ENCODE measurements around the gene CCDC80. TPM values are rescaled to one million over a fixed set of nuclear protein-coding genes. Genes with fewer than 3 reads are reported as not detected.

Gene CCDC80
- total RNA-seq, 6 donors from 2014 or later: 2.1 to 354 (median 20.7) TPM

GRCh38 chr3:112585782-112586181 is 55.2 kb downstream of the CCDC80 start:
- no peak for TF ChIP-seq CTCF (IDR thresholded peaks at IDR 0.05)
- no peak for TF ChIP-seq EP300 (IDR thresholded peaks at IDR 0.05)
- TF ChIP-seq POLR2AphosphoS5 (IDR thresholded peaks at IDR 0.05): no peak
- TF ChIP-seq POLR2A (IDR thresholded peaks at IDR 0.05): no peak
- no peaks in the 10 kb centered on the region for H3K9me3 ChIP-seq
- no peak overlapping the region for H3K27ac ChIP-seq
- H3K4me1 ChIP-seq: no peaks in the 10 kb centered on the region
- peak in 1 of 2 donors; percentile 14 for ATAC-seq (ENCODE audit: low FRiP score in 2 of 2)
- no peaks in the 10 kb centered on the region for H3K27me3 ChIP-seq
- H3K36me3 ChIP-seq: peaks cover 13 to 89% (median 34%) of the 10 kb centered on the region in 4 donors
- no peak for DNase-seq
- no peak overlapping the region for H3K4me3 ChIP-seq

- H3K4me1 ChIP-seq: no peaks in the 10 kb centered on the region
- DNase-seq (no peak), ATAC-seq (ENCODE audit: low FRiP score in 2 of 2) (no peak)
- peaks cover 13 to 71% (median 36%) of the 10 kb centered on the region in 4 donors for H3K36me3 ChIP-seq
- H3K27ac ChIP-seq: no peak overlapping the region
- TF ChIP-seq EP300 (IDR thresholded peaks at IDR 0.05) (no peak), POLR2AphosphoS5 (IDR thresholded peaks at IDR 0.05) (no peak), CTCF (IDR thresholded peaks at IDR 0.05) (no peak), POLR2A (IDR thresholded peaks at IDR 0.05) (no peak)
- H3K27me3 ChIP-seq: no peaks in the 10 kb centered on the region
- no peak overlapping the region for H3K4me3 ChIP-seq
- no peaks in the 10 kb centered on the region for H3K9me3 ChIP-seq
- WGBS, 2 donors: 73 to 85% methylated on average over 3 of the region's 3 CpGs
These were observed 57.8 kb downstream of the CCDC80 start for GRCh38 chr3:112583105-112583504.

GRCh38 chr3:112582244-112582874 is 58.6 kb downstream of the CCDC80 start:
- no peaks in the 10 kb centered on the region for H3K27me3 ChIP-seq
- no peaks in the 10 kb centered on the region for H3K9me3 ChIP-seq
- no peak for TF ChIP-seq POLR2A (IDR thresholded peaks at IDR 0.05)
- TF ChIP-seq POLR2AphosphoS5 (IDR thresholded peaks at IDR 0.05): no peak
- no peak for TF ChIP-seq EP300 (IDR thresholded peaks at IDR 0.05)
- peak; percentile 10 to 48 (median 36) for TF ChIP-seq CTCF (IDR thresholded peaks at IDR 0.05)
- no peak overlapping the region for H3K27ac ChIP-seq
- no peak overlapping the region for H3K4me3 ChIP-seq
- 71 to 80% methylated on average over 2 of the region's 2 CpGs for WGBS, 2 donors
- H3K4me1 ChIP-seq: no peaks in the 10 kb centered on the region
- H3K36me3 ChIP-seq: peaks cover 13 to 67% (median 36%) of the 10 kb centered on the region in 4 donors
- DNase-seq: no peak
- ATAC-seq (ENCODE audit: low FRiP score in 2 of 2): peak in 1 of 2 donors; percentile 62

- no peak for ATAC-seq (ENCODE audit: low FRiP score in 2 of 2)
- Histone ChIP-seq H3K27me3 (no peaks in the 10 kb centered on the region), H3K4me3 (no peak overlapping the region), H3K36me3 (peaks cover 10 to 52% (median 26%) of the 10 kb centered on the region in 4 donors), H3K27ac (no peak overlapping the region), H3K9me3 (no peaks in the 10 kb centered on the region), H3K4me1 (no peaks in the 10 kb centered on the region)
- DNase-seq: no peak
- 84 to 87% methylated on average over 3 of the region's 3 CpGs for WGBS, 2 donors
- no peak for TF ChIP-seq POLR2A (IDR thresholded peaks at IDR 0.05)
- no peak for TF ChIP-seq CTCF (IDR thresholded peaks at IDR 0.05)
- no peak for TF ChIP-seq EP300 (IDR thresholded peaks at IDR 0.05)
- TF ChIP-seq POLR2AphosphoS5 (IDR thresholded peaks at IDR 0.05): no peak
These were observed 61.2 kb downstream of the CCDC80 start for GRCh38 chr3:112579697-112580096.

GRCh38 chr3:112579232-112579631 is 61.7 kb downstream of the CCDC80 start:
- no peak overlapping the region for H3K27ac ChIP-seq
- DNase-seq: no peak
- TF ChIP-seq POLR2A (IDR thresholded peaks at IDR 0.05) (no peak), EP300 (IDR thresholded peaks at IDR 0.05) (no peak), POLR2AphosphoS5 (IDR thresholded peaks at IDR 0.05) (no peak), CTCF (IDR thresholded peaks at IDR 0.05) (no peak)
- H3K4me1 ChIP-seq: no peaks in the 10 kb centered on the region
- WGBS, 2 donors: 66 to 77% methylated on average over 3 of the region's 3 CpGs
- H3K27me3 ChIP-seq: no peaks in the 10 kb centered on the region
- peaks cover 7 to 52% (median 22%) of the 10 kb centered on the region in 4 donors for H3K36me3 ChIP-seq
- H3K9me3 ChIP-seq: no peaks in the 10 kb centered on the region
- peak in 1 of 2 donors; percentile 36 for ATAC-seq (ENCODE audit: low FRiP score in 2 of 2)
- no peak overlapping the region for H3K4me3 ChIP-seq
